GM23248 (cell line): ENCODE data around the gene TNP2. TPM values are rescaled to one million over a fixed set of nuclear protein-coding genes. Genes with fewer than 3 reads are reported as not detected.
A peak's percentile ranks its signal among the peaks of the same experiment; 100 is the strongest.

Experiments used
- DNase-seq: peaks from one replicate; pipeline ENCODE4 v3.0.0-alpha.2; 2015
- H2AFZ ChIP-seq: fragments of 200-600 bp; sonication (generic); 2 replicates; pipeline ENCODE4 v1.6.1; 2016; ENCODE audit warnings: antibody characterized with exemption
- H3F3A ChIP-seq: fragments of 200-600 bp; sonication (generic); 2 replicates; pipeline ENCODE4 v1.6.1; 2016; ENCODE audit warnings: mild to moderate bottlenecking, antibody characterized with exemption, mixed run types; ENCODE audit not compliant: insufficient read depth
- H3K27ac ChIP-seq: fragments of 200-600 bp; sonication (generic); 2 replicates; pipeline ENCODE4 v1.5.1; 2016; ENCODE audit warnings: mild to moderate bottlenecking
- H3K27me3 ChIP-seq: fragments of 200-600 bp; sonication (generic); replicated peaks from 2 replicates; pipeline ENCODE4 v1.6.1; 2016; ENCODE audit warnings: mild to moderate bottlenecking; ENCODE audit not compliant: insufficient read depth
- H3K36me3 ChIP-seq: fragments of 200-600 bp; sonication (generic); 2 replicates; pipeline ENCODE4 v1.6.1; 2016; ENCODE audit warnings: low read depth, mild to moderate bottlenecking
- H3K4me1 ChIP-seq: fragments of 200-600 bp; sonication (generic); 2 replicates; pipeline ENCODE4 v1.6.1; 2016; ENCODE audit warnings: mild to moderate bottlenecking; ENCODE audit not compliant: insufficient read depth
- H3K4me2 ChIP-seq: fragments of 200-600 bp; sonication (generic); one replicate; pipeline ENCODE4 v1.6.1; 2016; ENCODE audit warnings: mild to moderate bottlenecking; ENCODE audit not compliant: unreplicated experiment
- H3K4me3 ChIP-seq: fragments of 200-600 bp; sonication (generic); 2 replicates; pipeline ENCODE4 v1.5.1; 2016; ENCODE audit warnings: mild to moderate bottlenecking
- H3K79me2 ChIP-seq: fragments of 200-600 bp; sonication (generic); 2 replicates; pipeline ENCODE4 v1.6.1; 2016; ENCODE audit warnings: mild to moderate bottlenecking; ENCODE audit not compliant: insufficient read depth
- H3K9ac ChIP-seq: fragments of 200-600 bp; sonication (generic); 2 replicates; pipeline ENCODE4 v1.6.1; 2016; ENCODE audit warnings: mild to moderate bottlenecking
- H3K9me2 ChIP-seq: fragments of 200-600 bp; sonication (generic); 2 replicates; pipeline ENCODE4 v1.6.1; 2016; ENCODE audit warnings: mixed run types, mild to moderate bottlenecking, moderate library complexity; ENCODE audit not compliant: insufficient read depth
- H3K9me3 ChIP-seq: fragments of 200-600 bp; sonication (generic); one replicate; pipeline ENCODE4 v1.6.1; 2017; ENCODE audit warnings: low read depth
- H4K20me1 ChIP-seq: fragments of 200-600 bp; sonication (generic); 2 replicates; pipeline ENCODE4 v1.6.0; 2016; ENCODE audit not compliant: insufficient read depth
- EZH2 ChIP-seq: fragments of 200-600 bp; sonication (generic); IDR thresholded peaks from 2 replicates; pipeline ENCODE4 v1.6.1; 2018; ENCODE audit warnings: antibody characterized with exemption, mild to moderate bottlenecking; ENCODE audit not compliant: insufficient read depth, poor library complexity, severe bottlenecking
- EZH2phosphoT487 ChIP-seq: fragments of 200-600 bp; sonication (generic); IDR thresholded peaks from 2 replicates; pipeline ENCODE4 v1.6.1; 2018; ENCODE audit warnings: antibody characterized with exemption, moderate library complexity, mild to moderate bottlenecking, low read depth; ENCODE audit not compliant: insufficient read depth
- WGBS, 2 experiments: methylation state at CpG; one replicate each; pipeline ENCODE4 v1.1.6; 2015 to 2017; ENCODE audit warnings: low lambda C conversion rate in 2 of 2, low coverage in 1 of 2; ENCODE audit errors: missing lambda C conversion rate in 2 of 2; 5-methylcytosine and 5-hydroxymethylcytosine counted together
- in situ Hi-C: fragments of 300-500 bp; cut with MboI; formaldehyde crosslinking; loops from 2 replicates; pipeline ENCODE4 v1.15.0; 2020
- polyA plus RNA-seq: library from polyadenylated mRNA; unstranded; fragments of >200 nt; fragmentation: Nextera tagmentation; extraction: Ambion mirVana; gene quantifications from 2 replicates; pipeline ENCODE4 v1.2.1, GENCODE V29; 2016
- total RNA-seq: library from RNA; depleted of rRNA; stranded (reverse); fragments of >200 nt; shearing (Covaris generic); gene quantifications from 2 replicates; pipeline ENCODE4 v1.2.3, GENCODE V29; 2014

TNP2 gene
- total and polyA plus RNA-seq, 2 experiments from 2014 or later, result not detected

DNA sequence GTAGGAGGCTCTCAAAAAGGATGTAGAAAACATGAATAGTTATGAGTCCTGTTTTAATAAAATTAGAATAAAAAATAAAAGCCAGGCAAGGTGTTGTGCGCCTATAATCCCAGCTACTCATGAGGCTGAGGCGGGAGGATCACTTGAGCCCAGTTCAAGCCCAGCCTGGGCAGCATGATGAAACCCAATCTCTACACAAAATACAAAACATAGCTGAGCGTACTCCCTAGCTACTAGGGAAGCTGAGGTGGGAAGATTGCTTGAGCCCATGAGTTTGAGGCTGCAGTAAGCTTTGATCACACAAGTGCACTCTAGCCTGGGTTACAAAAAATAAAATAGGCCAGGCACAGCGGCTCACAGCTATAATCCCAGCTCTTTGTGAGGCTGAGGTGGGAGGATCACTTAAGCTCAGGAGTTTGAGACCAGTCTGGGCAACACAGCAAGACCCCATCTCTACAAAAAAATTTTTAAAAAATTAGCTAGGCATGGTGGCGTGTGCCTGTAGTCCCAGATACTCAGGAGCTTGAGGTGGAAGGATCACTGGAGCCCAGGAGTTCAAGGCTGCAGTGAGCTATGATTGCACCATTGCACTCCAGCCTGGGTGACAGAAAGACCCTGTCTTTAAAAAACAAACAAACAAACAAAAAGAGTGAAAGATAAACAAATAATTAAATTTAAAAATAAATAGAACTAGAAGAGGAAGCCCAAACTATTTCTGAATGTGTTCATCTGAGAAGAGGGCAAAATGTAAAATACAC lies 29.2 kb upstream of the TNP2 start:
- TF ChIP-seq EZH2, result no peak
- TF ChIP-seq EZH2phosphoT487, result no peak
- DNase-seq, result no peak
- Histone ChIP-seq H3K9me2 (no peaks in the 10 kb centered on the region), H3K4me2 (no peak overlapping the region), H2AFZ (no peak overlapping the region), H3K79me2 (no peaks in the 10 kb centered on the region), H3K9me3 (no peaks in the 10 kb centered on the region), H3K4me3 (no peak overlapping the region), H3K4me1 (peaks cover 9% of the 10 kb centered on the region; the same call in 1 of the 2 replicates), H3K27ac (no peak overlapping the region), H4K20me1 (no peaks in the 10 kb centered on the region), H3K27me3 (no peaks in the 10 kb centered on the region), H3K36me3 (no peaks in the 10 kb centered on the region), H3F3A (0 out of 2 replicates have a peak, but pooled peaks cover 4% of the 10 kb centered on the region), H3K9ac (no peak overlapping the region)
- 81 to 84% methylated on average over 5 of the region's 5 CpGs for WGBS, 2 experiments
- in situ Hi-C loops, result no loop called here

DNA sequence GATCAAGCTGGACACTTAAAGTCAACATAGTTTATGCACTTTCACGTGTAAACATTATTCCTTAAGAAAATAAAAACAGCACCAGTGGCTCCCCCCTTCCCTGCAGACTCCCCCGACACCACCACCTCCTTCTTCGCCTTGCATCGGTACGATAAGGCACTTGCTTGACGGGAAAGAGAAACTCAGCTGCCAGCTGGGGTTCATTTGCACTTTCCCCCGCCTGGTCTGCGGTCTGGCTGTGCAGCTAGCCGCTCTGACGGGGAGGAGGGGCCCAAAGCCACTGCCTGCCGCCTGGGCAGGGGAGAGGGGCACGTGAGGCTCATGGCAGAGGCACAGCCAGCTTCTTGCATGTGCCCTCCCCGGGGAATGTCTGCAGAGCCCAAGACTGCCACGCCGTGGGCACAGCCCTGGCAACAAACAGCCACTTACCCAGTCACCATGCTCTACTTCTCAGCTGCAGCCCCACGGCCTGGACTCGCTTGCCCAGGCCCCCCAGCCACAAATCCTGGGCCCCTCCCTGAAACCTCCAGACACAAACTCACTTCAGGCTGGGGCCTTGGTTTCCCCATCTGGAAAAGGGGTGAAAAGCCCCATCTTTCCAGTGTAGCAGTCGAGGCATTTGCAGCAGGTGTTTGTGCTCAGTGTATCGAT lies 28.5 kb upstream of the TNP2 start:
- H3K36me3 ChIP-seq, result no peaks in the 10 kb centered on the region
- H2AFZ ChIP-seq, result no peak overlapping the region
- peak; percentile 65 for DNase-seq
- TF ChIP-seq EZH2phosphoT487, result no peak
- TF ChIP-seq EZH2, result no peak
- H4K20me1 ChIP-seq, result no peaks in the 10 kb centered on the region
- H3K9me3 ChIP-seq, result no peaks in the 10 kb centered on the region
- H3F3A ChIP-seq, result 0 out of 2 replicates have a peak, but pooled peaks cover 4% of the 10 kb centered on the region
- H3K9ac ChIP-seq, result 0 out of 2 replicates have a peak overlapping the region, but pooled peaks have one; percentile 5
- H3K4me1 ChIP-seq, result peaks cover 9% of the 10 kb centered on the region; the same call in 1 of the 2 replicates
- no peaks in the 10 kb centered on the region for H3K27me3 ChIP-seq
- H3K4me3 ChIP-seq, result peak overlapping the region; percentile 36; the same call in 1 of the 2 replicates
- in situ Hi-C loops, result no loop called here
- 14 to 15% methylated on average over 17 to 19 of the region's 19 CpGs for WGBS, 2 experiments
- H3K79me2 ChIP-seq, result no peaks in the 10 kb centered on the region
- no peaks in the 10 kb centered on the region for H3K9me2 ChIP-seq
- H3K27ac ChIP-seq, result no peak overlapping the region
- H3K4me2 ChIP-seq, result peak overlapping the region; percentile 50

DNA sequence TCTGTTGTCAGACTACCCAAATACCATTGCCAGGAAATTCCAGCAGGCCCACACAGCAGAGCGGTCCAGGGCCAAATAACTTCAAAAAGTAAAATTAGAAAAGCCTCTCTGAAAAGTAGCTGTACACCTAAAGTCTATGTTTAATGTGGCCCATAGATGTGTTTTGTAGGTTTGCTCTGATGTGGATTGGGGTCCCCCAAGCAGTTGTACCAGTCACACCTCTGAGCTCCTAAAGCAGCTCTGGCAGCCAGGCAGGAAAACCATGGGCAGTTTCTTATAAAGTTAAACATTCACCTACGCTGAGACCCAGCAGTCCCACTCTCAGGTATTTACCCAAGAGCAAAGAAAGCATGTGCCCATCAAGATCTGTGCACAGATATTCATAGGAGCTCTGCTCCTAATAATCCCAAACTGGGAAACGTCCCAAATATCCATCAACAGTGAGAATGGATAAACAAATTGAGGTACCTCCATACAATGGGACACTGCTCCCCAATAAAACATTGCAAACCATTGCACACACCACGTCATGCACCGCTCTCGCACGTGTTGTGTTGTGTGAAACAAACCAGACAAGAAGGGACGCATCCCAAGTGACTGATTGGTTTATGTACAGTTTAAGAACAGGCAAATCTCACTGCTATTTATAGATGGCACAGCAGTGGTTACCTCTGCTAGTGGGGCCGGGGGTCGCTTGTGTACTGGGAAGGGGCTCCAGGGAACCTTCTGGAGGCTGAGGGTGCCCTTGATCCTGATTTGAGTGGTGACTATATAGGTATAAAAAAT lies 27.8 kb upstream of the TNP2 start:
- TF ChIP-seq EZH2phosphoT487 (no peak), EZH2 (no peak)
- Histone ChIP-seq H3F3A (0 out of 2 replicates have a peak, but pooled peaks cover 4% of the 10 kb centered on the region), H3K4me2 (peak overlapping the region; percentile 50), H3K9ac (0 out of 2 replicates have a peak overlapping the region, but pooled peaks have one; percentile 5), H4K20me1 (no peaks in the 10 kb centered on the region), H3K79me2 (no peaks in the 10 kb centered on the region), H2AFZ (no peak overlapping the region), H3K9me2 (no peaks in the 10 kb centered on the region), H3K9me3 (no peaks in the 10 kb centered on the region), H3K4me1 (peaks cover 9% of the 10 kb centered on the region; the same call in 1 of the 2 replicates), H3K4me3 (peak overlapping the region; percentile 36; the same call in 1 of the 2 replicates), H3K27ac (no peak overlapping the region), H3K36me3 (no peaks in the 10 kb centered on the region), H3K27me3 (no peaks in the 10 kb centered on the region)
- no peak for DNase-seq
- WGBS, 2 experiments, result 56 to 61% methylated on average over 10 of the region's 10 CpGs
- in situ Hi-C loops, result no loop called here

DNA sequence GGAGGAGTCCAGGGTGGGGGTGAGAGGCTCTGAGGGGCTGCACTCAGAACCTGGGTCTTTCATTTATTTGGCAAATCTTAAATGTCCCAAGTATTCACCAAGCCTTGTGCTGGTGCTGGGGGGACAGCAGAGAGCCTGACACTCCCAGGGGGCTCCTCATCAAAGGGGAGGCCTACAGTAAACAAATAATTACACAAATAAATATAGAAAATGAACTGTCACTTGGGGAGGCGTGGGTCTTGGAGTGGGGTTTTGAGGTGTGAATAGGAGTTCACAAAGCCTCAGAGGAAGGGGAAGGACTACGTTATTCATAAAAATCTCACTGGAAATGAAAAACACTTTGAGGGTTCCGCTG lies 27.2 kb upstream of the TNP2 start:
- 91 to 92% methylated on average over 3 of the region's 3 CpGs for WGBS, 2 experiments
- no peaks in the 10 kb centered on the region for H3K79me2 ChIP-seq
- no peak for DNase-seq
- H3K4me2 ChIP-seq, result no peak overlapping the region
- TF ChIP-seq EZH2, result no peak
- TF ChIP-seq EZH2phosphoT487, result no peak
- no peaks in the 10 kb centered on the region for H4K20me1 ChIP-seq
- H3K4me3 ChIP-seq, result no peak overlapping the region
- no peaks in the 10 kb centered on the region for H3K36me3 ChIP-seq
- no peaks in the 10 kb centered on the region; the same call in 1 of the 2 replicates for H3K27me3 ChIP-seq
- H3K9me3 ChIP-seq, result no peaks in the 10 kb centered on the region
- peaks cover 9% of the 10 kb centered on the region; the same call in 1 of the 2 replicates for H3K4me1 ChIP-seq
- H3K9me2 ChIP-seq, result no peaks in the 10 kb centered on the region
- H3F3A ChIP-seq, result 0 out of 2 replicates have a peak, but pooled peaks cover 4% of the 10 kb centered on the region
- H3K27ac ChIP-seq, result no peak overlapping the region
- in situ Hi-C loops, result no loop called here
- H3K9ac ChIP-seq, result no peak overlapping the region
- no peak overlapping the region for H2AFZ ChIP-seq
